WI38 (cell line): ENCODE results near the gene GAST.
A peak's percentile ranks its signal among the peaks of the same experiment; 100 is the strongest.

Source experiments
- H3K4me3 ChIP-seq: 2 replicates; pipeline ENCODE4 v1.5.1; 2011; ENCODE audit warnings: low read depth, mild to moderate bottlenecking, control low read depth, low read length
- TF ChIP-seq, protein P1 (sequence below): IDR thresholded peaks from 2 replicates; pipeline ENCODE4 v1.5.1; 2012; ENCODE audit warnings: low read depth, mild to moderate bottlenecking, control low read depth, low read length

Gene GAST

DNA sequence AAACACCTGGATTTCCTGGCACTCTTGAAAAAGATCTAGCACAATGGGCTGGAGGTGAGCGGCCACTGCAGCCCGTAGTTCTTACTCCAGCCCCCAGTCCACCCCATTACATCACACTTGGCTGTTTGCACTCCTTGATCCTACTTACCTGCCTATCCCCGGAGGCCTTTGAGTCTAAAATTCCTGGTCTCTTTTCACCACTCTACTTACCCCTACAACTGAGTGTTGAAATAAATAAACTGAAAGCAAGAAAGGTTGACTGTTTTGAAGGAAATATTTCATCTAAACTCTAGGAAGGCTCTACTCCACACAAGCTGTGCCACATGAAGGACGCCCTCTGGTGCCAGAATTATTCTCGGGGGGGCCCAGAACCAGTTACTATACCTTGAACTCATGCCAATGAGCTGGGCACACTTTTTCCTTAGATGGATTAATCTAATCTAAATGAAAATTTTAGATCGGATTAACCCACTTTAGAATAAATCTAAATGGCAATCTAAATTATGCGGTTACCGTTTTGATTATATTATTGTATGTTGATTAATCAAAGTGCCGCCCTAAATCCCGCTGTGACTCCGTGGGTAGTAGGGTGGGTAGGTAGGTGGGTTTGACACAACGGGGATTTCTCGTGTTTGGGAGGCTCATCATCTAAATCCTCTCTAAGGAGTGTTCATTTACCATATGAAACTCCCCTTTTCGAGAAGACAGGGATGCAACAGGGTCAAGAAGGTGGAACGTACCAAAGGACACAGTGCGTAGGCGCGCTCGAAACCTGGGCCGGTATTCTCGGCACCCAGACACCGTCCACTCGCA, 24.1 kb upstream of the GAST start:
- H3K4me3 ChIP-seq = peak overlapping the region; percentile 92
- TF ChIP-seq, protein P1, sequence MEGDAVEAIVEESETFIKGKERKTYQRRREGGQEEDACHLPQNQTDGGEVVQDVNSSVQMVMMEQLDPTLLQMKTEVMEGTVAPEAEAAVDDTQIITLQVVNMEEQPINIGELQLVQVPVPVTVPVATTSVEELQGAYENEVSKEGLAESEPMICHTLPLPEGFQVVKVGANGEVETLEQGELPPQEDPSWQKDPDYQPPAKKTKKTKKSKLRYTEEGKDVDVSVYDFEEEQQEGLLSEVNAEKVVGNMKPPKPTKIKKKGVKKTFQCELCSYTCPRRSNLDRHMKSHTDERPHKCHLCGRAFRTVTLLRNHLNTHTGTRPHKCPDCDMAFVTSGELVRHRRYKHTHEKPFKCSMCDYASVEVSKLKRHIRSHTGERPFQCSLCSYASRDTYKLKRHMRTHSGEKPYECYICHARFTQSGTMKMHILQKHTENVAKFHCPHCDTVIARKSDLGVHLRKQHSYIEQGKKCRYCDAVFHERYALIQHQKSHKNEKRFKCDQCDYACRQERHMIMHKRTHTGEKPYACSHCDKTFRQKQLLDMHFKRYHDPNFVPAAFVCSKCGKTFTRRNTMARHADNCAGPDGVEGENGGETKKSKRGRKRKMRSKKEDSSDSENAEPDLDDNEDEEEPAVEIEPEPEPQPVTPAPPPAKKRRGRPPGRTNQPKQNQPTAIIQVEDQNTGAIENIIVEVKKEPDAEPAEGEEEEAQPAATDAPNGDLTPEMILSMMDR = no peak

DNA sequence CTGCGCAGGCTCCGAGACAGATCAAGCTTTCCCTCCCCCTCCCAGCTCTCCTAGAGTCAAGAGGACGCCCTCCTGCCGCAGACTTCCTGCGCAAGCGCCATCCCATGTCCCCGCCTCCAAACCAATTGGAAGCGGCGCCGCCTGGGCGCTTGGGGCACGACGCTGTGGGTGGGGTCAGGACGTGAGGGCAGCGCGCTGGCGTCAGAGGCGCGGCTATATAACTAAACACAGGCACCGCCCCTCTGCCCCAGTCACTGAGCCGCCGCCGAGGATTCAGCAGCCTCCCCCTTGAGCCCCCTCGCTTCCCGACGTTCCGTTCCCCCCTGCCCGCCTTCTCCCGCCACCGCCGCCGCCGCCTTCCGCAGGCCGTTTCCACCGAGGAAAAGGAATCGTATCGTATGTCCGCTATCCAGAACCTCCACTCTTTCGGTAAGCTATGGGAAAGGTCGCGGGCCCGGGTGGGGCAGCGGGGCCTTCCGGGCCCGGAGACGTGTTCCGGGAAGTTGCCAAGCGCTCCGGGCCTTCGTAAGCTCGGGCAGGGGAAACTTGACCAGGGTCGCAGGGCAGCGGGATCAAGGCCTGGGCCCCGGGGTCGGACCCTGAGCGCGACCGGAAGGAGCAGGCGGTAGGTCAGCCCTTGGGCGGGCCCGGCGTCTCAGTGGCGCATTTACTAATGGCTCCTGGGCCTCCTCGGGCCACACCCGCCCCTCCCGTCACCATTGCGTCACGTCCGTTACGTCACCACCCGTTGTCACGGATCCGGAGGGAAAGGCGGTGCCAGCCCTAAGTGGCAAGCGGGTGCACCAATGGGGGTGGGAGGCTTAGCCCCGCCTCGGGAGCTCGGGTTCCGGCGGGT, 23.3 kb upstream of the GAST start, which contains the start of gene EIF1:
Gene EIF1 (plus strand): TSS at position 245 of the 856 bp plus-strand sequence. CDS start 154 bp downstream, at position 399.
- peak within 1 kb of the TSS; percentile 92 for H3K4me3 ChIP-seq
- TF ChIP-seq, protein P1 = no peak

DNA sequence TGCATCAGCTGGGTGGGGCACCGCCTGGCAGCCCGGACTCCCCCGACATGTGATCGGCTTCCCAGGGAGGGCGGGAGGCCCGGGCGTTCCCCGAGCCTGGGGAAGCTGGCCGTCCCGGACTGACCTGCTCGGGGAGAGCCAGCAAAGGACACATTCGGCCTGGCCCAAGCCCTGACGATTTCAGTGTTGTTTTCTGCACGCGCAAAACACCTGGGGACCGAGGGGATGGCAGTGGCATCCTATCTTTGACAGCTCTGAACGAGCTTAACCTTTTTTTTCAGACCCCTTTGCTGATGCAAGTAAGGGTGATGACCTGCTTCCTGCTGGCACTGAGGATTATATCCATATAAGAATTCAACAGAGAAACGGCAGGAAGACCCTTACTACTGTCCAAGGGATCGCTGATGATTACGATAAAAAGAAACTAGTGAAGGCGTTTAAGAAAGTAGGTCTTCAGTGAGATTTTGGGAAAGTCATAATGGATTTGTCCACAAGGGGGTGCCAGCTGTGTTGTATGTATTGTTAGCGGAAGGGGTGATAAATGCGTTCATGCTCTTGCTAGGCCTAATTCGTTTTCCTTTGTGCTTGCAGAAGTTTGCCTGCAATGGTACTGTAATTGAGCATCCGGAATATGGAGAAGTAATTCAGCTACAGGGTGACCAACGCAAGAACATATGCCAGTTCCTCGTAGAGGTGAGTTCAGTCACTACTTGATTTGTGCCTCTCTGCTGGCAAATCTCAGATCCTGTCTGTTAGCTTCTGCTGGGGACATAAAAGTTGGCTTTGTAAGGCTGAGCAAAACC, 22.4 kb upstream of the GAST start:
- H3K4me3 ChIP-seq = peak overlapping the region; percentile 92
- TF ChIP-seq, protein P1 = peak; percentile 56

GRCh38 chr17:41690497-41690896, 21.6 kb upstream of the GAST start:
- TF ChIP-seq, protein P1 = no peak
- peak overlapping the region; percentile 92 for H3K4me3 ChIP-seq

- 0 out of 2 replicates have a peak overlapping the region, but pooled peaks have one; percentile 1 for H3K4me3 ChIP-seq
- TF ChIP-seq, protein P1 = no peak
Measured at GRCh38 chr17:41691031-41691777, 20.9 kb upstream of the GAST start.

DNA sequence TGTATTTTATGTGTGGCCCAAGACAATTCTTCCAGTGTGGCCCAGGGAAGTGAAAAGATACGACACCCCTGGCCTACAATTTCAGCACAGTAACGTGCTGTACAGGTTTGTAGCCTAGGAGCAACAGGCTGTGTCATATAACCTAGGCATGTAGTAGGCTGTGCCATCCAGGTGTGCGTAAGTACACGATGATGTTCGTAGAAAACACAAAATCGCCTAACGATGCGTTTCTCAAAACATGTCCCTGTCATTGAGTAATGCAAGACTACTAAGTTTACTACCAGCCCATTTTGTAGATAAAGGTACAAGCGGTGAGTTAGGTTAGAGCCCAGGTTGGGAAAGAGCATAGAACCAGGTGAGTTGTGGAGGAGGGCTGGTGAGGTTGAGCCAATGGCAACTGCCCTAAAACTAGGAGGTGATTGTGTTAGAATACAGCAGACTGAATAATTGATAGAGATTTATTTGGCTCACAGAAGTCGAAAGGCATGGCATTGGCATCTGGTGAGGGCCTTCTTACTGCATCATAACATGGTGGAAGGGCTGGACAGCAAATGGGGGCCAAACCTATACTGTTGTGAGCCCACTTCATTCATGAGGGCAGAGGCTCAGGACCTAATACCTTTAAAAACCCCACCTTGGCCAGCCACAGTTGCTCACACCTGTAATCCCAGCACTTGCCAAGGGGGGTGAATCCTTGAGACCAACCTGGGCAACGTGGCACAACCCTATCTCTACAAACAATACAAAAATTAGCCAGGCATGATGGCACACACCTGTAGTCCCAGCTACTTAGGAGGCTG, 19.2 kb upstream of the GAST start:
- no peak overlapping the region for H3K4me3 ChIP-seq
- TF ChIP-seq, protein P1 = no peak
